NCI-H1694 (cell line): ENCODE data around the gene CXCL3.

ENCODE experiments used
- DNase-seq: peaks from one replicate; lab custom pipeline; 2025; lab: John Stamatoyannopoulos, UW

The CXCL3 gene

DNA sequence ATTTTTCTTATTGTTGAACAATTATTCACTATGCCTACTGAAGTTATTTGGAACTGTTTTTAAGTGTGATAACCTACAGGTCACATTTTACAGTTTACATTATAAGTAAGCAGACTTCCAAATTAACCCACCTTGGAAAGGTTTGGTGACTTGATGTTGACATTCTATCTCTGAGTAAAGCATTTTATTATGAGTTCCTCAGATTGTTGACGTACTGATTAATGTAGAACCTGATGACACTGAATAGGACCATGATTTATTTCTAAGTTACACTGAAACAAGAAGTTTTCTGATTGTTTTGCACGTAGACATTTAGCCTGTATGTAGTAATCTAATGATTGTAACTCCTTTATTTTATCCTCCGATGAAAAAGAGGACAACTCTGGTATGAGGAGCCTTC is 17.0 kb upstream of the CXCL3 start:
- no peak for DNase-seq

DNA sequence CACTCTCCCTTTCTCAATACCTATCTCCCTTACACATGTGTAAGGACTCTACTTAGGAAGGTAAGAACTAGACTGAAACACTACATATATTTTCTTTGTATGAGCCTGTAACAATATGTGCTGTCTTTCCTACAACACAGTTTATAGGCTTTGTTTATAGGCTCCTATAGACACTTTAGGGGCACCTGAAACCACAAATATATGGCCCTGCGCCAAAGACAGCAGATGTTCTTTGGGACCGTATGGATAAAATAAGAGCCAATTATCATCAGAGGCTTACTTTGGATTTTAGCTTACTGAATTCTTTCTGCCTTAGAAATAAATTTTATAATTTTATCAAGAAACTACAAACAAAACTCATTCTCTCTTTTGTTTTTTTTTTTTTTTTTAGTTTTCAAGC is 16.6 kb upstream of the CXCL3 start:
- DNase-seq = no peak

DNA sequence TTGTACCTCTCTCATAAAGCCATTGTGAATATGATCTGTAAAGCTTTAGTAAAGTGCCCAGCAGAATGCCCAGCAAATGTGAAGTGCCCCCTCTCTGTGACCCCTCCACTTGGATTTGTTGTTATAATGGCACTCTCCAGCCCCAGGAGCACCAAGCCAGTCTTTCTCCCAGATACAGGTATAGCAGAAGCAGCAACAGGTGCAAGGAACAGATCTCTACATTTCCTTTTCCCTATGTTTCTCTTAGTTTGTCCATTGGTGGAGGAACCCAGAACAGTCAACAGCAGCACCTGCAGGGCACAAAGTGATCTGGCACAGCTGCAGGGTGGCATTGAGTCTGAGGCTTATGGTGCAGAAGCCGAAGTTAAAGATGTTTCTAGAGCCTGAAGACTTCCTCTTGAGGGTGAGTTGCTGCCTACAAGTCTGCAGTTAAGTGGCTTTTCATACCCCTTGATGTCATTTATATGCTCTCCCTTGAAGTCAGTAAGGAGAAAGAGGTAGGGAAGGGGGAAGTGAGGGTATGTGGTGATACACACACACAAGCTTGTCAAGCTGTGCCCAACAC is 16.1 kb upstream of the CXCL3 start:
- DNase-seq = no peak

DNA sequence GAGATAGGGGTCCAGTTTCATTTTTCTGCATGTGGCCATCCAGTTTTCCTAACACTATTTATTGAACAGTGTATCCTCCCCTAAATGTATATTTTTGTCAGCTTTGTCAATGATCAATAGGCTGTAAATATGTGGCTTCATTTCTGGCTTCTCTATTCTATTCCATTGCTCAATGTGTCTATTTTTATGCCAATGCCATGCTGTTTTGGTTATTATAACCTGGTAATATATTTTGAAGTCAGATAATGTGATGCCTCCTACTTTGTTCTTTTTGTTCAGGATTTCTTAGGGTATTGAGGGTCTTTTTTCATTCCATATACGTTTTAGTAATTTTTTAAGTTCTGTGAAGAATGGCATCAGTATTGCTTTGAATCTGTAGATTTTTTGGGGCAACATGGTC is 8.7 kb upstream of the CXCL3 start:
- DNase-seq = no peak

DNA sequence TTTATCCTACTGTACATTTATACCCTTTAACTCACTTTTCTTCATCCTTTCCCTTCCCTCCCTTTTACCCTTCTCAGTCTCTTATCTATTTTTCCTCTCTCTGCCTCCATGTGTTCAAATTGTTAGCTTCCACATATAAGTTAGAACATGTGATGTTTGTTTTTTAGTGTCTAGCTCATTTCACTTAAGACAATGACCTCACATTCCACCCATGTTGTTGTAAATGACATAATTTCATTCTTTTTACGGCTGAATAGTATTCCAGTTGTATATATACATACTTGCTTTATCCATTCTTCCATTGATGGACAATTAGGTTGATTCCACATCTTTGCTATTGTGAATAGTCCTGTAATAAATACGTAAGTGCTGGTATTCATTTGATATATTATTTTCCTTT is 7.3 kb upstream of the CXCL3 start:
- no peak for DNase-seq

DNA sequence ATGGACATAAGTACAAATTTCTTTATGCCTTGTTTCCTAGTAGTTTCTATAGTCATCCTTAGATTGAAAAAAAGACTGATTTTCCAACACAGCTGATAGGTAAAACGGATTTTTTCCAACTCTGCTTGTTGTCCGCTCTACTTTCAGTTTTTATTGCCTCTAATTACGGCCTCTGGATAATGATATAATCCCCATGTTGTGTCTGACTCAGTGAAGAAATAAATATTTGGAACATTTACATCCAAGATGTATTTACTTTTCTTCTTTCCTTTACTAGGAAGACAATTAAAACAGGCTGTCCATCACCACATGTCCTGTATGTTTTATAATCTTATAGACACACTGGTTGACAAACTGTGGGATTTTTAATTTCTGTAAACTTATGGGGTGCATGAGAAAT is 6.8 kb upstream of the CXCL3 start:
- no peak for DNase-seq

DNA sequence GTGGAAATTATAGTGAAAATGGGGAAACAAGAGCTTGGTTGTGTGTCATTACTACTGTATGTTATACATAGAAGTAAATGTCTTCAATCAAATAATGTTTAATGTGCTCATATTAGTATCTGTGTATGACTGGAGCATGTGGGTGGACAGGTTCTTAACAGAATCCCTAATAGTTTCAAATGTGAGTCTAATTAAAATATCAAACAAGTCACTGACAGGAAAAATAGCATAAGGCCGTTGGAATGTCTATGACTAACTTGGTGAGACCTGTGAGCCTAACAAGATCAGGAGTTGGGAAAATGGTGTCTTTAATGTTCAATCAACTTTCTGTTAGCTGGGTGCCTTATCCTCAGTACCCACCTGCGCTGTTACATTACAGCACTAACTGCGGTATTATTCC is 6.2 kb upstream of the CXCL3 start:
- DNase-seq = no peak

DNA sequence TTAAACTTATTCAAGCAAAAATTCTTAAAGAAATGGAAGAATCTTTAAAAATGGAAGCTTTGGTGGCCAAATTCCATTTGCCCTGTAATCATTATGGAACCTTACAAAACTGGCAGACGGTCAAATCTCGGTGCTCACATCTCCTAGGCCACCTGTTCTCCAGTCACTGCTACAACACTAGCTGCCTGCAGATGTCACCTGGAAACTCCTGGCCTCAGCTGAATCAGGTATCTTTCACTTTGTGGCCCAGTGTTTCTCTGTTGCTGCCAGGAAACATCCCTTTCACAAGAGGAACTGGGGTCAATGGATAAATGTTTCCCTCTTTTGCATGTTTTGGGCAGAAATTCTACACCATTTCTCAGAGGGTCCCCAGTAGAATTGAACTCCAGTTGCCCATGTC is 4.2 kb upstream of the CXCL3 start:
- no peak for DNase-seq

DNA sequence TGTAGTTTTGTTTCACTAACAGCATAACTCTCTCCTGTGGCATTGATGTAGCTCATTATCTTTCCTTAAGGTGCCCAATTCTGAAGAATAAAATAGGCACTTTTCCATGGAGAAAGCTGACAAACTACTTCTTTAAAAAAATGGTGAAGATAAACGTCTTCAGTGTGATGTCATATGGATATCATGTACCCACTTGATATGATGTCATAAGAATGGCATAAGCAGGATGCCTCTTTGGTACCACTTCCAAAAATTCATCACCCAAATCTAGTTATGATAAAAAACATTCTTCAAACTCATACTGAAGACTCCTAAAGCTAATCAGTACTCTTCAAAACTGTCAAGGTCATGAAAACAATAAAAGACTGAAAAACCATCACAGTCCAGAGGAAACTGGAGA is 2.9 kb upstream of the CXCL3 start:
- no peak for DNase-seq

DNA sequence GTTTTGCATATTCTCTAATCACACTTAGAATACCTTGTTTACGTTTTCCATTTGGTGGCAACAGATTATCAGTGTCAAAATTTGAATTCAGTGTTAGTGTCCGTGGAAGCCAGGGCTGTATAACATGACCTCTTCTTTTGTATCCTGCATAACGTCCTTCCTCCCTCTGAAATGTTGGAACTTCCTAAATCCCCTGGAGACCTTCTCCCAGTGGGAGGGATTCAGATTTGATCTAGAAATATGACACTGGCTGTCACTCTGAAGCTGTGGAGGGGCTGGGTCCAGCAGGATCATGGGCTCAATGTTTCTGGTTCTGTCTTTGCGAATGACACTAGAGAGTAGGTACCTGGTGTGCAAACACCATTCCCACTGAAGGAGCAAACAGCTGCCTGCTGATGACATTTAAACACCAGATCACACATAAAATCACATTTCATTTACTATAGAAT is 850 bp upstream of the CXCL3 start:
- no peak for DNase-seq

DNA sequence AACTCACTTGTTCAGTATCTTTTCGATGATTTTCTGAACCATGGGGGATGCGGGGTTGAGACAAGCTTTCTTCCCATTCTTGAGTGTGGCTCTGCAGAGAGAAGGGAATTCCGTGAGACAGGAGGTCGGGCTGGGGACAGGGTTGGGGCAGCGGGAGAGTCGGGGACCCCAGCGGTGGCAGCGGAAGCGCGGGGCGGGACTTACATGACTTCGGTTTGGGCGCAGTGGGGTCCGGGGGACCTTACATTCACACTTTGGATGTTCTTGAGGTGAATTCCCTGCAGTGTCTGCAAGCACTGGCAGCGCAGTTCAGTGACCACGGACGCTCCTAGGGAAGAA is 434 bp downstream of the CXCL3 start:
- DNase-seq = no peak

DNA sequence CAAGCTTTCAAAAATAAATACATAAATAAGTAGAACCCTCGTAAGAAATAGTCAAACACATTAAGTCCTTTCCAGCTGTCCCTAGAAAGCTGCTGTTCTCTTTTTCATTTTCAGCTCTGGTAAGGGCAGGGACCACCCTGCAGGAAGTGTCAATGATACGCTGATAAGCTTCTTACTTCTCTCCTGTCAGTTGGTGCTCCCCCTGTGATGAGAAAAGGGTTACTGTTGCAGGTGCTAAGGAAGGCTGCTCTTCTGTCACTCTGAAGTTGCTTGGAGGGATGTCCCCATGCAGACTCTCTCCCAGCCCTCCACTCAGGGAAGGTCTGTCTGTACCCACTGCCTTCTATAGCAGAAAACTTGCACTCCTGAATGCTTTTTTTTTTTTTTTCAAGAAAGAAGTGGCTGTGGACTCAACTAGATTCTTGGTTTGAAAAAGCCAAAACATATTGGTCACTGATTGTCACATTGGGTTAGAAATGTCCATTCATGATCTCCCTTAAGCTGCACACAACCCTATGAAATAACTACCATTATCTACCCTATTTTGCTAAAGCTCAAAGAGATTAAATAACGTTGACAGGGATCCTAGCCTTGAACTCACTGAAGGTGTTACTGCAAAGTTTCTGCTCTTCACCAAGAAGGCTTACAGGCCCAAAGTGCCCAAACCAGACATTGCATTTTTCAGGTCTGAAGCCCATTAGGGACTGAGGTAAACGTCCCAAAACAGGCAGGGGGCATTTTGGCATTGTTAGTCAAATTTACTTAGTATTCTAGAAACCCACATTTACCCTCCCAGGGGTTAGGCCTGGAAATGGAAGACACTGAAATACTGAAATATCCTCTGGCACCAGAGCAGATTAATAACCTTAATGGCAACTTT is 1.2 kb downstream of the CXCL3 start:
- no peak for DNase-seq

DNA sequence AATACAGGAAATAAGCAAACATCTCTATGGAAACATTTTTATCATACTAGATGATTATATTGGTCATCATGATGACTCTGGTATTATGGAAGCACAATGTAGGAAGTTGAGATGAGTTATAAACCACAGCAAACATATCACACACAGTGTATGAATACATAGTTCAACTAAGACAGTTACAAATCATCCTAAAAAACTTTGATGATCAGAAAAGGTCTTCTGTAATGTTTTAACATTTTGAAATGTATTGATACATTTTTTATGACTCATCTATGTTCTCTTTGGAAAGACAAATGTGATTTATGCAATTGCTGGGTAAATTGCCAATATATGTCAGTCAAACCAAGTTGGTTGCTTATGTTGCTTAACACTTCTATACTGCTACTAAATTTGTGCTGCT is 4.8 kb downstream of the CXCL3 start:
- no peak for DNase-seq

DNA sequence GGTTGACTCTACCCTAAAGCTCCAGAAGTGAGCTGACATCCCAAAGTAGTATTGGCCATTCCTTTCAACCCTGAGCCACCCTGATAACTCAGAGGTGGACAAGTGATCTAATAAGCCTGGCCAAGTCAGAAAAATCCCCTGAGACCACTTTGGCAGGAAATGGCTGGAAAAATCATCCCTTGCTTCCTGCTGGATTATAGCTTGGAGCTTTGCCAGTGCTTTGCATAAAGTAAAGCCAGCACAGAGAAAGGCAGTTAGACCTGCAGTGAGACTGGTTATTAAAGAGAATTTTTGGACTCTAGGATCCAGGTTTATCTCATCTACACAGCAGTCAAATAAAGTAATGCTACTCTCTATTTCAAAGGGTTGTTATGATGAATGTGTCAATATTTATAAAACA is 6.4 kb downstream of the CXCL3 start:
- DNase-seq = no peak

DNA sequence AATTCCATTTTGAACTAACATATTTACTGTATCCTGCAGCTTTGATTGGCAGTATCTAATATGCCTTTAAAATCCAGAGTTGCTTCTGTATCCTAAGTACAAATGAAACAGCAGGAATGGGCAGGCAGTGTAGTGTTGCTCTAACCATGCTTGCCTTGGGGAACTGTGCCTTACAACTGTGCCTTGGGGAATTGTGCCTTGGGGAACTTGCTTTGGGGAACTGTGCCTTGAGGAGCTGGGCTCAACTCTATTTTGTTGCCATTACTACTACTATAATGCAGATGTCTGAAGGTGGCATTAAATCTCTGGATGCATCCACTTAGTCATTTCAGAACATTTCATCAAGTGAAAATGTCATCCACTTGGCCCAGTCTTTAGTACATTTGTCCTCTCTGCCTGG is 6.9 kb downstream of the CXCL3 start:
- DNase-seq = no peak

DNA sequence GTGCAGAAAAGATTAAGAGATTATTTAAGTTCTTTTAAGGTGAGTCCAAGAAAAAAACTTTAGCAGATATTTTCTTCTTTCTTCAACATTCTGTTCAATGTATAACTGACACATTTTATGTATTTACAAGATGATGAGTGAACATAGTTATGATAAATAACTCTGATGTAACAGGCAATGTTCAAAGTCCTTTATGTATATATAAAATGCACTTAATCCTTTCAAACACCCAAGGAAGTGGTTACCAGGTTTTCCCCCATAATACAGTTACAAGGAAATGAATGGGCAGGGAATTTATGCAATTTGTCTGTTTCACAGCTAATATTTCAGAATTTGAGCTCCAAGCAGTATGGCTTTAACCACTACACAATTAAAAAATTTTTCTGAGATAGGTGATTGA is 8.2 kb downstream of the CXCL3 start:
- no peak for DNase-seq

DNA sequence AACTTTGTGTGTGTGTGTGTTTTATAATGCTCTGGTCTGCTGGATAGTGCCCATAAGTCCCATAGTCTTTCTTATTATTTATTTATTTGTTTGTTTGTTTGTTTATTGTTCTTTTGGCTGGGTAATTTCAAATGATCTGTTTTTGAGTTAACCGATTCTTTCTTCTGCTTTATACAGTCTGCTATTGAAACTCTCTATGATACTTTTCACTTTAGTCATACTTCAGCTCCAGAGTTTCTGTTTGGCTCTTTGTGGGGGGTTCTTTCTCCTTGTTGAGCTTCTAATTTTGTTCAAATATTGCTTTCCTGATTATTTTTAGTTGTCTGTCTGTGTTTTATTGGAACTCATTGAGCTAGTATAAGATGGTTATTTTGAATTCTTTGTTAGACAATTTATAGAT is 10.0 kb downstream of the CXCL3 start:
- no peak for DNase-seq

DNA sequence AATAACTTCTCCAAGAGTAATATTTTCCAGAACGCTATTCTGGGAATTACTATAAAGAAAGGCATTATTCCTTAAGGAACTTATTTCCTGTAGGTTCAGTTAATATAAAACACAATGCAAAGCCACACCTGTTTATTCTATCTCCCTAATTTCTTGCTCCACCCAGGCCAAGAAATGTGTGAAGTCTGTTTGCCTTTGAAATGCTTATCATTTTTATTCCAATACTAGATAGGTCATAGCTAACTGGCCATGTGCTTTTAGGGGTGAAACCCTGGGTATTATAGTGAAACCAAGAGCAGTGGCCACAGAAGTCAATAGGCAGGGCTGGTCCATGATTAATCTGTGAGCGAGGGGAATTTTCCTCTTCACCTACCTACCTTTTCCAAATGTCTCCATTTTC is 14.8 kb downstream of the CXCL3 start:
- no peak for DNase-seq

DNA sequence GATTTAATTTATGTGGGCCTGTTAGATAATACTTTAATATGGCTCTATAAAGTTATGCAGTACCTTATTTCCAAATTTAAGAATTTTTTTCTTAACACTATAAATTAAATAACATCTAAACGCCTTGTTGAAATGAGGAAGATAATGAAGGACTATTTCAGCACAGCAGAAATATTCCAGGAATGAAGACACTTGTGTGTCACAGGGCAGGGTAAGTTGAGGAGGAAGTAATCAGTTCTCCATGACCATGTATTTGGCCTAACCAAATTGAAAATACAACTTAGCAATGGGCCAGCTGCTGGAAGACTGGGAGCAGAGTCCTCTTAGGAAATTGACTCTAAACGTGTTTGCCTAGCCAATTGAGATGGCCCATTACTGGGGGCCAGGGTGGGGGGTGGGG is 16.9 kb downstream of the CXCL3 start:
- DNase-seq = no peak

DNA sequence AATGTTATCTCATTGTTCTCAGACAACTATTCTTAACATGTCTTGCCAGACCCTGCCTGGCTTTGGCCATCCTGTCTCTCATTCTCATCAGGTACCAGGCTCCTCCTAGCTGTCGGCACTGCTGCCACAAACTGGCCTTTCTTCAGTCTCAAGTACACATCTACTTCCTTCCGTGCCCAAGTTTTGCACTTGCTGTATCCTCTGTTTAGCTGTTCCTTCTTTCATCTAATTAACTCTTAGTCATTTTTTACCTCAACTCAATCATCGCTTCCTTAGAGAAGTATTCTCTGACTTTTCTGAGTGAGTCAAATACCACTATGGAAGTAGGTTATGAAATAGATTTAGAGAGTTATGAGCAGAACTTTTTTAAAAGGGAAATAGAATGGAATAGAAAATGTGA is 19.7 kb downstream of the CXCL3 start:
- DNase-seq = no peak

DNA sequence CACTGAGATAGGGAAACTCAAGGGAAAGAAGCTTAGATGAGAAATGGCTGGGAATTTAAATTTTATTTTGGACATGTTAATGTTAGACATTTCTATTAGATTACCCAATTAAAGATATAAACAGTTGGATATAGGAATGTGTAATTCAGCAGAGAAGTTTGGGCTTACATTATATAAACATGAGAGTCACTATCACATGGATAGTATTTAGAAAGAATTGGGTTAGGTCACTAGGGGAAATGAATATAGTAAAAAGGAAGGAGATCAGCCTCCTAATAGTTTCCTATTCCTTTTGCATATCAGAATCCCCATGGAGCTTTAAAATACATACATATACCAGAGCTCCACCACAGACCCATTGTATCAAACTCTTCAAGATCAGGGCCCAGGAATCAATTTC is 20.4 kb downstream of the CXCL3 start:
- no peak for DNase-seq

DNA sequence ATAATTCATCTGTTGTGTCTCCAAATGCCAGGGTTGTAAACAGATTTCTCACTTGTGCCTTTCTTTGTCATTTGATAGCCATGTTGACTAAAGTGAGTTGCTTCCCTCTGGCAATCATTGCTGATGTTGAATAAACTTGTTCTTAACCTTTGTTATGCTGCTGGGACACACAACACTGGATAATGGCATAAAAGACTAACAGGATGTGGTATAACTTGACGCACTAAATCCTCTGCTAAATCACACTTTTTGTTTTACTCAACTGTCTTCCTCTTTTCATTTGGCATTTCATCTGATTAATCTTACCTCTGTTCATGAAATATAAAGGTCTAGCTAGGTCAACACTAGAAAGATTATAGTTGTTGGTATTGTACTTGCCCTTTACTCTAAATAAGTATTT is 22.4 kb downstream of the CXCL3 start:
- no peak for DNase-seq

DNA sequence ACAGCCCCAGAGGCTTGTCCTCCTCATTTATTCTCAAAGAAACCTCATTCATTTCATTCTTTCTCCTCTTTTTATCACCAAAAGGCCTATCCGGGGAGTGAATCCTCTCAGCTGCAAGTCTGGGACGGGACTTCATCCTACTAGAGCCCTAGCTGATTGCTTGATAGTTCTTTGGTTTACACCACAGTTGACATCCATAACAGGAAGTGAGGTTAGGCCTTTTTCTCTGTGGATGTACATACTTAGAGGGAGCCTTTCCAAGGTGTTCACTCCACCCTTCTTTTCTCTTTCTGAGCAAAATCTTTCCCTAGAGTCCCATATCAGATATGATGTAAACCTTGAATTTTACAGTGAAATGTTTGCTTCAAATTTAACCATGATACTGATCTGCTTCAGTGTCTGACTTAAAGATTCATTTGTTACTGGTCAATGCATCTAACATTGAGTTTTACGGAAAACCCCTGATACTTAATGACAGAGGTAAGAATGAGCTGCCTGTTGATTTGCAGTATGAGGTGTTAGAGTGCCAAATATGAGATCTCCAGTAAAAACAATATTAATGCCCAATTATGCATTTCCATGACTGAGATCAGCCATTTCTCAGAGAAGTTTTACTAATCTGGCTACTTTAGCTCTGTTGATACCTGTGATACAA is 23.2 kb downstream of the CXCL3 start:
- DNase-seq = no peak

DNA sequence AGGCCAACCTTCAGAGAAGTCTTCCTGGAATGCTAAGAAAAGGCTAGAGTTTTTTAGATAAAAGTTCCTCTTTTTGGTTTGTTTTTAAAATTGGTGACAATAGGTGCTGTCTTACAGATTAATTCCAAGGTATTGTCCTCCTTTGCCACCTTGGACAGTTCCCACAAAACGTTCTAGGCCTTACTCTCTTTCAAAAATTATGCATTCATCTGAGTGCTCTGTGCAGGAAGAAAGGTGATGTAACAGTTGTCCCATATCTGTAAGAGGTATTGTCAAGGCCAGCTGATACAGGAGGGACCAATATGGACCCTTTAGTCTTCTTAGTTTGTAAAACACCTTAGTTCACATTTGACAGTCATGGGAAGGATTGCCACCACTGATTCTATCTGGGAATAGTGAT is 24.2 kb downstream of the CXCL3 start:
- DNase-seq = no peak
